Measurements from ENCODE around the gene SCN11A.

The SCN11A gene

DNA sequence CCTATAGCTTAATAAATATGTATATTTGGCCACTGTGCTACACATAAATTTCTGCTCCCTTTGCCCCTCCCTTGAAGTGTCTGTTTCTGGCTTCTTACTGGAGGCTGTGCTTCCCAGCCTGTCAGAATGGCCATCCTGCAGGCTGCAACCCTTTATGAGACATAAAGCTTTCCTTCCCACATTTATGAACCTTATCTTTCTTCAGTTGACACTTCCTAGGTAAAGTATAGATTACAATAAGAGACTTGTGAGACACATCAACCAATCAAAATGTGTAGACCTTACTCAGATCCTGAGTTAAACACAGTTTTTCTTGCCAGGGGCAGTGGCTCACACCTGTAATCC lies 29.5 kb downstream of the SCN11A start:
- TF ChIP-seq CEBPB (IDR thresholded peaks at IDR 0.05) (no peak), EP300 (IDR thresholded peaks at IDR 0.05; ENCODE audit: borderline replicate concordance) (no peak), REST (IDR thresholded peaks at IDR 0.05; ENCODE audit: low read depth) (no peak), FOXM1 (IDR thresholded peaks at IDR 0.05; ENCODE audit: borderline replicate concordance, low read depth) (no peak), NFIC (IDR thresholded peaks at IDR 0.05) (no peak), RAD21 (IDR thresholded peaks at IDR 0.05; ENCODE audit: low read depth) (no peak), TCF12 (IDR thresholded peaks at IDR 0.05; ENCODE audit: low read depth) (no peak), EGR1 (IDR thresholded peaks at IDR 0.05) (no peak), TEAD4 (IDR thresholded peaks at IDR 0.05) (no peak), TAF1 (IDR thresholded peaks at IDR 0.05; ENCODE audit: low read depth) (no peak), CREB1 (IDR thresholded peaks at IDR 0.05; ENCODE audit: low read depth) (no peak), ZBTB7A (IDR thresholded peaks at IDR 0.05; ENCODE audit: low read depth) (no peak)
- TF ChIP-seq, protein P1, sequence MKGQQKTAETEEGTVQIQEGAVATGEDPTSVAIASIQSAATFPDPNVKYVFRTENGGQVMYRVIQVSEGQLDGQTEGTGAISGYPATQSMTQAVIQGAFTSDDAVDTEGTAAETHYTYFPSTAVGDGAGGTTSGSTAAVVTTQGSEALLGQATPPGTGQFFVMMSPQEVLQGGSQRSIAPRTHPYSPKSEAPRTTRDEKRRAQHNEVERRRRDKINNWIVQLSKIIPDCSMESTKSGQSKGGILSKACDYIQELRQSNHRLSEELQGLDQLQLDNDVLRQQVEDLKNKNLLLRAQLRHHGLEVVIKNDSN (IDR thresholded peaks at IDR 0.05), result no peak
- TF ChIP-seq, protein P2, sequence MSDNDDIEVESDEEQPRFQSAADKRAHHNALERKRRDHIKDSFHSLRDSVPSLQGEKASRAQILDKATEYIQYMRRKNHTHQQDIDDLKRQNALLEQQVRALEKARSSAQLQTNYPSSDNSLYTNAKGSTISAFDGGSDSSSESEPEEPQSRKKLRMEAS (IDR thresholded peaks at IDR 0.05), result no peak

DNA sequence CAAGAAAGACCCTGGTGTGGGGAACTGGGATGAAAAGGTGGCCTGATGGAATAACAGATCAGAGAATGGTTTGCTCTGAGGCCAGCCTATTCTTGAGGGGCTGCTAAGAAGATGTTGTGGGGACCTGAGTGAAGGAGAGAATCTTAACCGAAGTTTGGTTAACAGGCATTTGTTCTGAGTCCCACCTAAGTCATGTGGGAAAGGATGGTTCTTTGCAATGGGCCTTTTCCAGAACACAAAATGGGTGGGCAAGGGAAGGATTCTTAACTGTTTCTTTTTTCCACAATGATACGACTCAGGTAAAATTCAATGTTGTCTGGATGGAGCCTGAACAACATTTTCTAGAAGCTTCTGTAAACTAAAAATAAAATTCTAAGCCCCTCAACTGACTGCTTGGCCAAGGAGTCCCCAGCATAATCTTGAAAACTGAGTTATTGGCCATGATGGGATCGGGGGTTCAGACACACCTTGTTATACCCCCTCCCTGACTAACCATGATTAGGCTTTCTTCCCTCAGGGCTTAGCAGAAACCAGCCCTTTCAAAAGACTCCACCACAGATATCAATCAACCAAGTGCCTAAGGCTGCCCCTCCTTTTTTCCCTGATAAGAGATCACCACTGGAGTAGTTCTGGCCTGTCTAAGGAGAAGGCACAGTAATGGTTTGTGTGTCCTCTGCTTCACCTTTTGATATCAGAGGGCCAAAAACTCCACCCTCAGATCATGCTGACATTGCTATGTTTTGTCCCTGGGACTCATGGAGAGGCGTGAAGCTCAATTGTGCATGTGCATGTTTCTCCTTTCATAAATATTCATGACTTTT lies 30.1 kb downstream of the SCN11A start:
- no peak for TF ChIP-seq NFIC (IDR thresholded peaks at IDR 0.05)
- TF ChIP-seq TEAD4 (IDR thresholded peaks at IDR 0.05), result no peak
- no peak for TF ChIP-seq TCF12 (IDR thresholded peaks at IDR 0.05; ENCODE audit: low read depth)
- no peak for TF ChIP-seq EGR1 (IDR thresholded peaks at IDR 0.05)
- no peak for TF ChIP-seq RAD21 (IDR thresholded peaks at IDR 0.05; ENCODE audit: low read depth)

DNA sequence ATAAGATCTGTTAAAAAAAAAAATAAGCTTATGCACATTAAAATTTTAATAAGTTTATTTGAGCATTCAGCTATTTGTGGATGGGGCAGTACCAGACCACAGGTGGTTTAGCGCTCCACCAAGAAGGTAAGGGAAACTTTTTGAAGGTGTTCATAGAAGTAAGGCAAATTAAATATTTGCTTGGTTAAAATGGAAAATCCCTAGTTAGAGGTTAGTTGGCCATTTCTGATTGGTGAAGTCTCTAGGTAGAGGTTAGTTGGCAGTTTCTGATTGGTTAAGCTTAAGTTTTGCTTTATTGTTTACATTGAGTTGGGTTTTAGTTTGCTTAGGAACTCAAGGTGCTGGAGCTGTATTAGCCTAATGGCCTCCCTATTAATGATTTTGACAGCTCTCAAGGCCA lies 30.7 kb downstream of the SCN11A start:
- TF ChIP-seq YY1 (IDR thresholded peaks at IDR 0.05; ENCODE audit: low read depth), result no peak
- no peak for TF ChIP-seq TCF12 (IDR thresholded peaks at IDR 0.05; ENCODE audit: low read depth)
- TF ChIP-seq FOXM1 (IDR thresholded peaks at IDR 0.05; ENCODE audit: borderline replicate concordance, low read depth), result no peak
- no peak for TF ChIP-seq EGR1 (IDR thresholded peaks at IDR 0.05)
- TF ChIP-seq CREB1 (IDR thresholded peaks at IDR 0.05; ENCODE audit: low read depth), result no peak
- no peak for TF ChIP-seq NFIC (IDR thresholded peaks at IDR 0.05)
- TF ChIP-seq, protein P2 (IDR thresholded peaks at IDR 0.05), result no peak
- TF ChIP-seq CEBPB (IDR thresholded peaks at IDR 0.05), result no peak
- TF ChIP-seq ZBTB7A (IDR thresholded peaks at IDR 0.05; ENCODE audit: low read depth), result no peak
- TF ChIP-seq, protein P1 (IDR thresholded peaks at IDR 0.05), result no peak
- TF ChIP-seq EP300 (IDR thresholded peaks at IDR 0.05; ENCODE audit: borderline replicate concordance), result no peak
- TF ChIP-seq TAF1 (IDR thresholded peaks at IDR 0.05; ENCODE audit: low read depth), result no peak
- TF ChIP-seq RAD21 (IDR thresholded peaks at IDR 0.05; ENCODE audit: low read depth), result no peak
- no peak for TF ChIP-seq REST (IDR thresholded peaks at IDR 0.05; ENCODE audit: low read depth)
- no peak for TF ChIP-seq TEAD4 (IDR thresholded peaks at IDR 0.05)

GRCh38 chr3:39019299-39019698 lies 32.4 kb downstream of the SCN11A start:
- TF ChIP-seq NFIC (IDR thresholded peaks at IDR 0.05), result no peak
- no peak for TF ChIP-seq RAD21 (IDR thresholded peaks at IDR 0.05; ENCODE audit: low read depth)
- no peak for TF ChIP-seq FOXM1 (IDR thresholded peaks at IDR 0.05; ENCODE audit: borderline replicate concordance, low read depth)
- no peak for TF ChIP-seq CREB1 (IDR thresholded peaks at IDR 0.05; ENCODE audit: low read depth)
- no peak for TF ChIP-seq EP300 (IDR thresholded peaks at IDR 0.05; ENCODE audit: borderline replicate concordance)
- no peak for TF ChIP-seq REST (IDR thresholded peaks at IDR 0.05; ENCODE audit: low read depth)
- TF ChIP-seq ZBTB7A (IDR thresholded peaks at IDR 0.05; ENCODE audit: low read depth), result no peak
- TF ChIP-seq, protein P2 (IDR thresholded peaks at IDR 0.05), result no peak
- TF ChIP-seq CEBPB (IDR thresholded peaks at IDR 0.05), result no peak
- TF ChIP-seq TEAD4 (IDR thresholded peaks at IDR 0.05), result no peak
- no peak for TF ChIP-seq EGR1 (IDR thresholded peaks at IDR 0.05)
- TF ChIP-seq, protein P1 (IDR thresholded peaks at IDR 0.05), result no peak
- no peak for TF ChIP-seq YY1 (IDR thresholded peaks at IDR 0.05; ENCODE audit: low read depth)
- no peak for TF ChIP-seq TCF12 (IDR thresholded peaks at IDR 0.05; ENCODE audit: low read depth)
- TF ChIP-seq TAF1 (IDR thresholded peaks at IDR 0.05; ENCODE audit: low read depth), result no peak
